Esophagus squamous epithelium (tissue), 5 donors: ENCODE measurements around the gene DOCK2. TPM values are rescaled to one million over a fixed set of nuclear protein-coding genes. Genes with fewer than 3 reads are reported as not detected.
"Not testable (repeated sequence)": the region's sequence is repeated elsewhere in the genome, so short reads cannot be mapped to it uniquely, and the experiment has no call there.

Experiments used
- DNase-seq: peaks from one replicate; lab custom pipeline; 2025; lab: John Stamatoyannopoulos, UW
- H3K27ac ChIP-seq, 4 donors: fragments of 200-600 bp; sonication (generic); one replicate each; pipeline ENCODE4 v1.5.1; 2016 to 2019; ENCODE audit warnings: mild to moderate bottlenecking in 1 of 4
- H3K27me3 ChIP-seq, 4 donors: fragments of 200-600 bp; sonication (generic); 1 replicate in 3 of 4; 2 replicates in 1 of 4; pipeline versions ENCODE4 v1.5.1 to v1.6.0; 2017 to 2021; ENCODE audit warnings: antibody characterized with exemption in 1 of 4
- H3K36me3 ChIP-seq, 3 donors: fragments of 200-600 bp; sonication (generic); one replicate each; pipeline ENCODE4 v1.5.1; 2016 to 2019
- H3K4me1 ChIP-seq, 3 donors: fragments of 200-600 bp; sonication (generic); one replicate each; pipeline ENCODE4 v1.5.1; 2017 to 2019
- H3K4me3 ChIP-seq, 4 donors: fragments of 200-600 bp; sonication (generic); 1 replicate in 3 of 4; 2 replicates in 1 of 4; pipeline ENCODE4 v1.5.1; 2016 to 2019; ENCODE audit warnings: mild to moderate bottlenecking in 2 of 4, moderate library complexity in 1 of 4
- H3K9me3 ChIP-seq, 3 donors: fragments of 200-600 bp; sonication (generic); one replicate each; pipeline ENCODE4 v1.5.1; 2016 to 2019
- POLR2A ChIP-seq, 4 donors: fragments of 450-650 bp; IDR thresholded peaks; one replicate each; pipeline ENCODE4 v1.6.1; 2017; ENCODE audit warnings: antibody characterized with exemption in 4 of 4, mild to moderate bottlenecking in 4 of 4, moderate library complexity in 3 of 4
- WGBS, 2 donors: methylation state at CpG; one replicate each; pipeline ENCODE4 v1.1.5; 2018; 5-methylcytosine and 5-hydroxymethylcytosine counted together
- intact Hi-C: fragments of 100-400 bp; cut with DNase I; formaldehyde crosslinking; loops from one replicate; pipeline ENCODE4 v1.15.0; 2022
- total RNA-seq, 4 donors: library from RNA; depleted of rRNA; stranded (reverse); fragments of >200 nt; gene quantifications; one replicate each; pipeline ENCODE4 v1.1.0, GENCODE V29; 2016
- TF ChIP-seq, protein P1 (sequence below), 6 experiments: fragments of 450-650 bp in 4 of 6; fragments of 200-600 bp in 2 of 6; sonication (generic) in 2 of 6; IDR thresholded peaks; one replicate each; pipeline ENCODE4 v1.5.1; 2016 to 2019; ENCODE audit warnings: antibody characterized with exemption in 6 of 6, mild to moderate bottlenecking in 4 of 6, moderate library complexity in 4 of 6
- donor health status: DM: yes; HTN: yes; CAD: no.

The DOCK2 gene
- total RNA-seq, 4 donors from 2014 or later = 4.1 to 14.5 (median 10.0) TPM

- Histone ChIP-seq H3K27me3 (peaks cover 0 to 8% (median 0%) of the 10 kb centered on the region in 4 donors), H3K36me3 (no peaks in the 10 kb centered on the region), H3K27ac (no peak overlapping the region), H3K9me3 (no peaks in the 10 kb centered on the region), H3K4me3 (no peak overlapping the region), H3K4me1 (no peaks in the 10 kb centered on the region)
- TF ChIP-seq POLR2A (IDR thresholded peaks at IDR 0.05) = no peak
- TF ChIP-seq, protein P1, sequence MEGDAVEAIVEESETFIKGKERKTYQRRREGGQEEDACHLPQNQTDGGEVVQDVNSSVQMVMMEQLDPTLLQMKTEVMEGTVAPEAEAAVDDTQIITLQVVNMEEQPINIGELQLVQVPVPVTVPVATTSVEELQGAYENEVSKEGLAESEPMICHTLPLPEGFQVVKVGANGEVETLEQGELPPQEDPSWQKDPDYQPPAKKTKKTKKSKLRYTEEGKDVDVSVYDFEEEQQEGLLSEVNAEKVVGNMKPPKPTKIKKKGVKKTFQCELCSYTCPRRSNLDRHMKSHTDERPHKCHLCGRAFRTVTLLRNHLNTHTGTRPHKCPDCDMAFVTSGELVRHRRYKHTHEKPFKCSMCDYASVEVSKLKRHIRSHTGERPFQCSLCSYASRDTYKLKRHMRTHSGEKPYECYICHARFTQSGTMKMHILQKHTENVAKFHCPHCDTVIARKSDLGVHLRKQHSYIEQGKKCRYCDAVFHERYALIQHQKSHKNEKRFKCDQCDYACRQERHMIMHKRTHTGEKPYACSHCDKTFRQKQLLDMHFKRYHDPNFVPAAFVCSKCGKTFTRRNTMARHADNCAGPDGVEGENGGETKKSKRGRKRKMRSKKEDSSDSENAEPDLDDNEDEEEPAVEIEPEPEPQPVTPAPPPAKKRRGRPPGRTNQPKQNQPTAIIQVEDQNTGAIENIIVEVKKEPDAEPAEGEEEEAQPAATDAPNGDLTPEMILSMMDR (IDR thresholded peaks at IDR 0.05) = no peak
- 20 to 45% methylated on average over 1 of the region's 1 CpG for WGBS, 2 donors
- DNase-seq = no peak
- intact Hi-C loops = no loop called here
Observed at GRCh38 chr5:169804861-169805260, 167.8 kb downstream of the DOCK2 start.

GRCh38 chr5:169805527-169805934 lies 168.5 kb downstream of the DOCK2 start:
- no peak overlapping the region for H3K4me3 ChIP-seq
- H3K9me3 ChIP-seq = no peaks in the 10 kb centered on the region
- WGBS, 2 donors = 55% methylated on average over 2 of the region's 5 CpGs
- DNase-seq = no peak
- no peak overlapping the region for H3K27ac ChIP-seq
- intact Hi-C loops = no loop called here
- H3K27me3 ChIP-seq = peaks cover 0 to 10% (median 0%) of the 10 kb centered on the region in 4 donors
- H3K36me3 ChIP-seq = no peaks in the 10 kb centered on the region
- H3K4me1 ChIP-seq = no peaks in the 10 kb centered on the region
- no peak for TF ChIP-seq POLR2A (IDR thresholded peaks at IDR 0.05)
- TF ChIP-seq, protein P1 (IDR thresholded peaks at IDR 0.05) = no peak

DNA sequence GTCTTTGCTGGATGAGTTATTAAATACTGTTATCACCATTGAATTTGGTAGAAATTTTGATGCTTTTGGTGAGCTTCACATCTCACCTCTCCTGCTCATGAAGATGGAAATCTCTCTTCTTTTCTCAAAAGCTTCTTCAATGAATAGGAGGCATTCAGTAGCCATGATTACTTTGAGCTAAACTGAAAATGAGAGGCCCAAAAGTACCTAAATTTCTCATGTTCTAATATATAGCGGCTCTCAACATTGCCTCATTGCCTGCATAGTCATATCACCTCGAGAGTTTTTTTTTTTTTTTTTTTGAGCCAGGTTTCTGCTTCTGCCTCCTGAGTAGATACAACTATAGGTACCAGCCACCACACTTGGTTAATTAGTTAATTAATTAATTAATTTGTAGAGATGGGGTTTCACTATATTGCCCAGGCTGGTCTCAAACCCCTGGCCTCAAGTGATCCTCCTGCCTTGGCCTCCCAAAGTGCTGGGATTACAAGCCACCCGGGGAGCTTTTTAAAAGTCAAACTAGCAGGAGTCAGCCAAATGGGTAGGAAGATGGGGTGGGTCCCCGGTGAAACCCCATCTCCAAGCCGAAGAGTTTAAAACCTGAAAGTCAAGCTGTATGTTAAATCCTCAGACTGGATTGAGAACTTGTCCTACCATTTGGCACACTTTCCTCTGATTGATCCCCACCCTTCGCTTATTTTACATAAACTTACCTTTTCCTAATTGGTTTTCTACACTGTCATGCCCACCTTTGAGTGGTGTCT lies 169.0 kb downstream of the DOCK2 start:
- WGBS, 2 donors = 66 to 71% methylated on average over 5 to 6 of the region's 6 CpGs
- intact Hi-C loops = no loop called here
- H3K9me3 ChIP-seq = no peaks in the 10 kb centered on the region
- no peak overlapping the region for H3K27ac ChIP-seq
- H3K36me3 ChIP-seq = no peaks in the 10 kb centered on the region
- H3K4me1 ChIP-seq = no peaks in the 10 kb centered on the region
- H3K4me3 ChIP-seq = no peak overlapping the region
- H3K27me3 ChIP-seq = peaks cover 0 to 10% (median 0%) of the 10 kb centered on the region in 4 donors
- no peak for DNase-seq
- TF ChIP-seq POLR2A (IDR thresholded peaks at IDR 0.05) = no peak
- TF ChIP-seq, protein P1 (IDR thresholded peaks at IDR 0.05) = no peak

DNA sequence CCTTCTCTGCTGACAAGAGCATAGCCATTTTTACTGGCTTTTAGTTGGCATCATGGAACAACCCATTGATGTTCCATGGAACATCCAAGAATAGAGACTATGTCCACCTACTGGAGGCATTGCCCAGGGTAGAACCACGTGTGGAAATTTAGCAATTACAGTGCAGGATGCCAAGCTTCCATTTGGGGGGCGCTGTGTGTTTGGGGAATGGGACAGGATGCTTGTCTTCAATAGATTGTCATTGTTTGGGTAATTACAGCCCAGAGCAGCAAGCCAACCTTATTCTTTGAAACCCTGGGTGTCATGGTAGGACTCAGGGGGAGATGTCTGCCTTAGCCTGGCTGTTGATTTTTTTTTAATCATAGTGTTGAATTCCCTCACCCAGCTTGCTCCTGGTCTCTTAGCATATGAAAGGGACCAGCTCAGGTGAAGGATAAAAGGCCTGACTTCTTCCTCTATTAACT lies 171.1 kb downstream of the DOCK2 start:
- 25 to 29% methylated on average over 2 of the region's 2 CpGs for WGBS, 2 donors
- Histone ChIP-seq H3K4me3 (no peak overlapping the region), H3K9me3 (no peaks in the 10 kb centered on the region), H3K27ac (no peak overlapping the region), H3K4me1 (no peaks in the 10 kb centered on the region), H3K27me3 (peaks cover 0 to 10% (median 0%) of the 10 kb centered on the region in 4 donors), H3K36me3 (no peaks in the 10 kb centered on the region)
- intact Hi-C loops = no loop called here
- DNase-seq = no peak
- TF ChIP-seq, protein P1 (IDR thresholded peaks at IDR 0.05) = no peak
- TF ChIP-seq POLR2A (IDR thresholded peaks at IDR 0.05) = no peak

DNA sequence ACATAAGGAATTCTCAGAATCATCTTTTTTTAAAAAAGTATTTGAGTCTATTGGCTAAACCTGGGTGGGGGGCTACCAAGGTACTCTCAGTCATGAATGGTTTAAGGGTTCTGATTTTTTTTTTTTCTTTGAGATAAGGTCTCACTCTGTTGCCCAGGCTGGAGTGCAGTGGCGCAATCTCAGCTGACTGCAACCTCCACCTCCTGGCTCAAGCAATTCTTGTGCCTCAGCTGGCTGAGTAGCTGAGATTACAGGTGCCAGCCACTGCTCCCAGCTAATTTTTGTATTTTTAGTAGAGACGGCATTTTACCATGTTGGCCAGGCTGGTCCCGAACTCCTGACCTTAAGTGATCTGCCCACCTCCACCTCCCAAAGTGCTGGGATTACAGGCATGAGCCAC lies 171.8 kb downstream of the DOCK2 start:
- H3K9me3 ChIP-seq, DNase-seq, H3K4me3 ChIP-seq, H3K4me1 ChIP-seq, intact Hi-C loops, H3K27ac ChIP-seq, H3K36me3 ChIP-seq: not testable (repeated sequence)
- H3K27me3 ChIP-seq = peaks cover 0 to 10% (median 0%) of the 10 kb centered on the region in 4 donors
- WGBS, 2 donors = 57 to 85% methylated on average over 2 of the region's 3 CpGs
